ENCODE results near the gene C7orf25.
"Not testable (repeated sequence)": the region's sequence is repeated elsewhere in the genome, so short reads cannot be mapped to it uniquely, and the experiment has no call there.

The C7orf25 gene

GRCh38 chr7:42928754-42929153 is 16.9 kb upstream of the C7orf25 start:
- DNase-seq, result no peak

- DNase-seq, result no peak
These were observed 14.3 kb upstream of the C7orf25 start for GRCh38 chr7:42926204-42926603.

GRCh38 chr7:42925630-42926029 is 13.8 kb upstream of the C7orf25 start:
- DNase-seq, result no peak

GRCh38 chr7:42924223-42924838 is 12.5 kb upstream of the C7orf25 start:
- no peak for DNase-seq

GRCh38 chr7:42922017-42922753 is 10.3 kb upstream of the C7orf25 start:
- no peak for DNase-seq

DNA sequence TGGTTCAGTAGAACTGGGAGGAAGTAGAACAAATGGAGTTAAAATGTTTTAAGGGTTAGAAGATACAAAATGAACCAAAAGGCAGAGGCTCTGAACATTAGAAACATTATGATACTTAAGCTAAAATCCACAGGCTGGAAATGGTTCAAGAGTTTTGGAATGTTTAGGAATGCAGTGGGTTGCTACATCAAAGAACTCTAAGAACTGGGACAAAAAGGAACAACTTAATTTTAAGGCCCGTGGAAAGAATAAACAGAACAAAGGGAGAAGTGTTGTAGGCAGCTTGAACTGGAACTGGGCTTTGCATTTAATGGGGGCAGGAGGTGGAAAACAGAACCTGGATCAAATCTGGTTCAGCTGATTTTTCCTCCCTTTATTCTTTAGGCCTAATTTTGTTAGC is 3.5 kb upstream of the C7orf25 start:
- no peak for DNase-seq

GRCh38 chr7:42914421-42915045 is 2.7 kb upstream of the C7orf25 start:
- no peak for DNase-seq

GRCh38 chr7:42914009-42914408 is 2.1 kb upstream of the C7orf25 start:
- no peak for DNase-seq

DNA sequence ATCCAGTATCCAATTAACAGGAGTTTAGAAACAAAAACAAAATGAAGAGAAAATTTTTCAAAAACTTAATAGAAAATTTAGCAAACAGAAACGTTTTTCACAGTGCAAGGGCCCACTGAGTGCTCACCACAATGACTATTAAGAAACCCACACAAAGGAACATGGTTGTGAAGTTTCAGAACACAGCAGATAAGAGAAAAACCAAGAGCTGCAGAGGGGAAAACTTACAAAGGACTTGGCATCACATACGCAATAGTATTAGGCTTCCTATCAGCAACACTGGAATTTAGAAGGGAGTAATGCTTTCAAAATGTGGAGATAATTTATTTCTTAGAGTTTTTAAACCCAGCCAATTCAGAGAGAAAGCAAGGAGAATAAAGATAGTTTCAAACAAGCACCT is 1.7 kb upstream of the C7orf25 start:
- no peak for DNase-seq

GRCh38 chr7:42910306-42910705 is 1.6 kb downstream of the C7orf25 start:
- no peak for DNase-seq

DNA sequence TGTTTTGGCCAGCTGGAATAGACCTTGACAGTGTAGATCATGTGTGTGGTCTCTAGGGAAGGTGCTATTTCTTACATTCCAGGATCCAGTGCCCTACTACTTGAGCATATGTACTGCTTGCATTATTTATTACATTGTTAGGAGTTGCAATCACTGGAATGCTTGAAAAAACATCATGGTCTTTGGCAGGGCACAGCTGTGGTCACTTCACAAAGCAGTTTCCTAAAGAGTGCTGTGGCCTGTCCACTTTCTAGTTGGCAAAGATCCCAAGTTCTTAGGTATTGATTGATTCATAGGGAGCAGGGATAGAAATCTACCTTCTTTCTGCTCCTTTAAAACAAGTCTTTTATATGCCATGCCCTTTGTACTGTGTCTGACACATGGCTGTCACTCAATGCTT is 4.6 kb downstream of the C7orf25 start:
- DNase-seq, result no peak

- no peak for DNase-seq
These were observed 5.7 kb downstream of the C7orf25 start for GRCh38 chr7:42906181-42906580.

- DNase-seq, result no peak
These were observed 9.5 kb downstream of the C7orf25 start for GRCh38 chr7:42902331-42902730.

- DNase-seq, result no peak
These were observed 11.0 kb downstream of the C7orf25 start for GRCh38 chr7:42900842-42901241.

DNA sequence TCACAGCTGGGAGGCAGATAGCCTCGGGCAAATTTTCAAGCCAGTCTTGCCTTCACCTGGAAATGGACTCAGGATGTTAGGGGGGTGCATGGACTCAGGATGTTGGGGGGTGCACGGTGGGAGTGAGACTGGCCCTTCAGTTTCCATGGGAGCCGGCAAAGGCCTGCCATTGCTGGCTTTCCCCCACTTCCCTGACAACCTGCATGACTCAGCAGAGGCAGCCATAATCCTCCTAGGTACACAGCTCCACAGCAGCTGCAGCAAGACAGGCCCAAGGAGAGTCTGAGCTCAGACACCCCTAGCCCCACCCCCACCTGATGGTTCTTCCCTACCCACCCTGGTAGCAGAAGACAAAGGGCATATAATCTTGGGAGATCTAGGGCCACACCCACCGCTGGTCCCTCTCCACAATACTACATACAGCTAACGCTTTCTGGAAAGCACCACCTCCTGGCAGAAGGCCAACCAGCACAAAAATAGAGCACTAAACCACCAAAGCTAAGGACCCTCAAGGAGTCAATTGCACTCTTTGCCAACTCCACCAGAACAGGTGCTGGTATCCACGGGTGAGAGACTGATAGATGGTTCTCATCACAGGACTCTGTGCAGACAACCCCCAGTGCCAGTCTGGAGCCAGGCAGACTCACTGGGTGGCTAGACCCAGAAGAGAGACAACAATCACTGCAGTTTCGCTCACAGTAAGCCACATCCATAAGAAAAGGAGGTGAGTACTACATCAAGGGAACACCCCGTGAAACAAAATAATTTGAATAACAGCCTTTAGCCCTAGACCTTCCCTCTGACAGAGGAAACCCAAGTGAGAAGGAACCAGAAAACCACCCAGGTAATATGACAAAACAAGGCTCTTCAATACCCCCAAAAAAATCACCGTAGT is 18.3 kb downstream of the C7orf25 start:
- DNase-seq, result no peak

GRCh38 chr7:42886893-42887505 is 24.9 kb downstream of the C7orf25 start:
- DNase-seq, result no peak

DNA sequence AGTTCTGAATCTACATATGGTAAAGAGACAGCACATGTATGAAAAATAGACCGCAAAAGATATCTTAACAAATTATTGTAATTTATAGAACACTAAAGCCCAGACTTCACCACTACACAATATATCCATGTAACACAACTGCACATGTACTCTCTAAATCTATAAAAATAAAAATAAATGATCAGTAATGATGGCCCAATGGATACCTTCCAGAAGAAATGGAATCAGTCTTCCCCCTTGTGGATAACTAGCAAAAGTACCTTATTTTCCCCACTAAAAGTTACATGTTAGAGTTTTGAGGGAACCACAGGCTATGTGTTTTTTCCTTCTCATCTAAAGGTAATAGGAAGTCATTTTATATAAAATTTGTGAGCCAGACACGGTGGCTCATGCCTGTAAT is 25.7 kb downstream of the C7orf25 start:
- no peak for DNase-seq

GRCh38 chr7:42885183-42885582 is 26.7 kb downstream of the C7orf25 start:
- not testable (repeated sequence) for DNase-seq

- no peak for DNase-seq
These were observed 27.9 kb downstream of the C7orf25 start for GRCh38 chr7:42883950-42884349.

DNA sequence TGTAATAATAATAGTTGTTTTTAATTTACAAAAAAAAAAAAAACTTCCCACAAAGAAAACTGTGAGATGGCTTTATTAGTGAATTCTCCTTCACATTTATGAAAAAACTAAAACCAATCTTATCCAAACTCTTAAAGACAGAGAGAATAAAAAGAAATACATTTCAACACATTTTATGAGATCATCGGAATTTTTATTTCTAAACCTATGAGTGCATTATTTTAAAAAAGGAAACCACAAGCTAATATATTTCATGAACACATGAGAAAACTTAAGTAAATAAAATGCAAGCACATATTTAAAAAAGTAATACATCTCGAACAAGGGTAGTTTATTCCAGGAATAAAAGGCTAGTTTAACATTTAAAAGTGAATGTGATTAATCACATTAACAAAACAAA is 31.5 kb downstream of the C7orf25 start:
- DNase-seq, result no peak

- DNase-seq, result no peak
These were observed 33.6 kb downstream of the C7orf25 start for GRCh38 chr7:42878303-42878702.

DNA sequence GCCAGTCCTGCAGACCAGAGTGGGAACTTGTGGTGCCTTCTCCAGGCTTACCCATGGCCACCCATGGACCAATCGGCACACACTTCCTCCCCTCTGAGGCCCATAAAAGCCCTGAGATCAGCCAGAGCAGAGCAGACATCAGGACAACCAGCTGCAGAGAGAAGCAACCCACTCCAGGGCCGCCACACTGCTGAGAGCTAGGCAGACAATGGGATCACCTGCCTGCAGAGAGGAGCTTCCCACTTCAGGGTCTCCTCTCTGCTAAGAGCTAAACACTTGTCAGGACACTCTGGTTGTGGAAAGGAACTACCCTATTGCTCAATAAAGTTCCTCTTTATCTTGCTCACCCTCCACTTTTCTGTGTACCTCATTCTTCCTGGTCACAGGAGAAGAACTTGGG is 34.0 kb downstream of the C7orf25 start:
- no peak for DNase-seq

Measured in CD4-positive, alpha-beta T cell treated with Interleukin-12 subunit alpha and Interleukin-12 subunit beta, for 1 hour (primary cell).